OCI-LY3 (cell line): ENCODE data around the gene HBA1.
"Not testable (repeated sequence)": the region's sequence is repeated elsewhere in the genome, so short reads cannot be mapped to it uniquely, and the experiment has no call there.

Source experiments
- EZH2phosphoT487 ChIP-seq: fragments of 200-600 bp; shearing (Covaris generic); IDR thresholded peaks from 2 replicates; pipeline ENCODE4 v1.6.1; 2018; ENCODE audit warnings: antibody characterized with exemption, mixed run types, low read depth
- TF ChIP-seq, protein P1 (sequence below): fragments of 200-600, 300-600 bp; sonication (generic); IDR thresholded peaks from 2 replicates; pipeline ENCODE4 v1.5.1; 2014; ENCODE audit warnings: antibody characterized with exemption, low read length, low read depth

DNA sequence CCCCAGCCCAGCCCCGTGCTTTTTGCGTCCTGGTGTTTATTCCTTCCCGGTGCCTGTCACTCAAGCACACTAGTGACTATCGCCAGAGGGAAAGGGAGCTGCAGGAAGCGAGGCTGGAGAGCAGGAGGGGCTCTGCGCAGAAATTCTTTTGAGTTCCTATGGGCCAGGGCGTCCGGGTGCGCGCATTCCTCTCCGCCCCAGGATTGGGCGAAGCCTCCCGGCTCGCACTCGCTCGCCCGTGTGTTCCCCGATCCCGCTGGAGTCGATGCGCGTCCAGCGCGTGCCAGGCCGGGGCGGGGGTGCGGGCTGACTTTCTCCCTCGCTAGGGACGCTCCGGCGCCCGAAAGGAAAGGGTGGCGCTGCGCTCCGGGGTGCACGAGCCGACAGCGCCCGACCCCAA is 474 bp upstream of the HBA1 start:
- TF ChIP-seq, protein P1, sequence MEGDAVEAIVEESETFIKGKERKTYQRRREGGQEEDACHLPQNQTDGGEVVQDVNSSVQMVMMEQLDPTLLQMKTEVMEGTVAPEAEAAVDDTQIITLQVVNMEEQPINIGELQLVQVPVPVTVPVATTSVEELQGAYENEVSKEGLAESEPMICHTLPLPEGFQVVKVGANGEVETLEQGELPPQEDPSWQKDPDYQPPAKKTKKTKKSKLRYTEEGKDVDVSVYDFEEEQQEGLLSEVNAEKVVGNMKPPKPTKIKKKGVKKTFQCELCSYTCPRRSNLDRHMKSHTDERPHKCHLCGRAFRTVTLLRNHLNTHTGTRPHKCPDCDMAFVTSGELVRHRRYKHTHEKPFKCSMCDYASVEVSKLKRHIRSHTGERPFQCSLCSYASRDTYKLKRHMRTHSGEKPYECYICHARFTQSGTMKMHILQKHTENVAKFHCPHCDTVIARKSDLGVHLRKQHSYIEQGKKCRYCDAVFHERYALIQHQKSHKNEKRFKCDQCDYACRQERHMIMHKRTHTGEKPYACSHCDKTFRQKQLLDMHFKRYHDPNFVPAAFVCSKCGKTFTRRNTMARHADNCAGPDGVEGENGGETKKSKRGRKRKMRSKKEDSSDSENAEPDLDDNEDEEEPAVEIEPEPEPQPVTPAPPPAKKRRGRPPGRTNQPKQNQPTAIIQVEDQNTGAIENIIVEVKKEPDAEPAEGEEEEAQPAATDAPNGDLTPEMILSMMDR, result not testable (repeated sequence)
- TF ChIP-seq EZH2phosphoT487, result not testable (repeated sequence)
